SU-DHL-6 (cell line): ENCODE measurements around the gene EPHB3.

Experiments used
- CTCF ChIP-seq: fragments of 200-600 bp; sonication (generic); IDR thresholded peaks from one replicate; pipeline ENCODE4 v1.5.1; 2017; ENCODE audit warnings: antibody characterized with exemption, mild to moderate bottlenecking, low read length, moderate library complexity; ENCODE audit not compliant: insufficient read depth, poor library complexity, severe bottlenecking
- EZH2phosphoT487 ChIP-seq: fragments of 200-600 bp; sonication (generic), shearing (Covaris generic); conservative IDR thresholded peaks from 2 replicates; pipeline ENCODE4 v1.6.1; 2018; ENCODE audit warnings: mild to moderate bottlenecking, antibody characterized with exemption, low read length, moderate library complexity, mixed read lengths

GRCh38 chr3:184512621-184513020 is 49.0 kb upstream of the EPHB3 start:
- TF ChIP-seq CTCF (no peak), EZH2phosphoT487 (no peak)
